Measurements from ENCODE around the gene CEP170B. TPM values are rescaled to one million over a fixed set of nuclear protein-coding genes. Genes with fewer than 3 reads are reported as not detected.

Gene CEP170B
- total and polyA plus RNA-seq, 2 of the 8 experiments (the other 6 are each of a cell fraction or from before 2014, with no cell fraction given): 9.1 to 33.8 TPM

DNA sequence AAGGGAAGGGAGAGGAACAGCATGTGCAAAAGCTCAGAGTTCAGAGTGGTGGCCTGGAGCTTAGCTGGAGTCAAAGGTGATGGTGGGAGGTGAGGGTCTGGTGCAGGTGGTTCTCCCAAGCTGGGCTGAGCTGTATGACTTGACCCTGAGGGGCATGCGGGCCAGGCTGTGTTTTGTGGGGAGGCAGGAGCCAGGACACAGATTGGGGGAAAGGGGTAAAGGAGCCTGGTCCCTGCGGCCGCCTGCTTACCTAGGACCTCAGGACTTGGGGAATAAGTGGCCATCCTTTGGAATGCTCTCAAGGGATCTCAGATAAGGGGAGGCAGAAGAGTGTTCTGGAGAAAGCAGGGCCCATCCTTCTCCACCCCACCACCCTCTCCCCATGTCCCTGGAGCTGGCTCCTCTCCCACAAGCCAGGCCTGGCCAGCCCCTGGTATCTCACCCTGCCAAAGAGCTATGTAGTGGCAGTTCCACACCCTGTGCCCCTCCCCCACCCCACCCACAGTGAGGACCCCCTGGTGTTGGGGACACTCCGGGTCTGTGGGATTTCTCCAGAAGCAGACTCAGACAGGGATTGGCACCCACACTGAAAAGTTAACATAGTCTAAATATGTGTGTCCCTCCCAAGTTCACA is 19.9 kb upstream of the CEP170B start:
- no peaks in the 10 kb centered on the region for H3K79me2 ChIP-seq (ENCODE audit: control insufficient read depth in 1 of 2, insufficient read depth in 2 of 2, low read length in 2 of 2)
- no peak overlapping the region; the same call in 1 of the 2 replicates for H2AK5ac ChIP-seq (ENCODE audit: low read depth, low read length)
- no peak overlapping the region for H4K5ac ChIP-seq (ENCODE audit: insufficient read length, low read depth, low read length)
- ChIA-PET CTCF (ENCODE audit: partially characterized antibody) (interaction anchor here (0.7 to 5.9 kb wide), 11 partner anchors 8 to 441 kb away, joined by 3 to 40 read pairs (median 4); no protein-coding TSS in a partner anchor), POLR2A (ENCODE audit: partially characterized antibody) (interaction anchor here (0.6 to 8.8 kb wide), 12 partner anchors 8 to 963 kb away, joined by 3 to 82 read pairs (median 5); partner anchors contain the start of genes CEP170B and SIVA1)
- no peak overlapping the region for H3K4ac ChIP-seq (replicated peaks; ENCODE audit: insufficient read length, low read depth, low read length)
- no peaks in the 10 kb centered on the region for H3K36me3 ChIP-seq (ENCODE audit: control insufficient read depth in 2 of 4, insufficient read depth in 4 of 4, low read length in 3 of 4)
- TF ChIP-seq HDAC6 (IDR thresholded peaks at IDR 0.05; ENCODE audit: low read depth, low read length): no peak
- peak; percentile 67; the same call in 1 of the 2 replicates for TF ChIP-seq KDM1A (IDR thresholded peaks at IDR 0.05; ENCODE audit: borderline replicate concordance, low read length)
- TF ChIP-seq, protein P1, sequence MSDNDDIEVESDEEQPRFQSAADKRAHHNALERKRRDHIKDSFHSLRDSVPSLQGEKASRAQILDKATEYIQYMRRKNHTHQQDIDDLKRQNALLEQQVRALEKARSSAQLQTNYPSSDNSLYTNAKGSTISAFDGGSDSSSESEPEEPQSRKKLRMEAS (IDR thresholded peaks at IDR 0.05): peak; percentile 26; the same call in 1 of the 2 replicates
- TF ChIP-seq JUND (IDR thresholded peaks at IDR 0.05; ENCODE audit: low read length): no peak
- H3K18ac ChIP-seq (ENCODE audit: extremely low read depth, low read length): peak overlapping the region; percentile 56
- H2BK5ac ChIP-seq (ENCODE audit: low read depth, low read length): peak overlapping the region; percentile 47; the same call in 1 of the 2 replicates
- no peak overlapping the region for H3K56ac ChIP-seq (replicated peaks; ENCODE audit: insufficient read length, low read depth, low read length)
- H2BK120ac ChIP-seq (replicated peaks; ENCODE audit: low read depth, low read length): no peak overlapping the region
- H2BK12ac ChIP-seq (ENCODE audit: low read depth, low read length): peak overlapping the region; percentile 75; the same call in 1 of the 2 replicates
- H3K14ac ChIP-seq (ENCODE audit: insufficient read length): no peak overlapping the region
- H4K20me1 ChIP-seq (replicated peaks in 1 of 2; ENCODE audit: control insufficient read depth in 1 of 2, insufficient read depth in 2 of 2, low read length in 2 of 2): no peaks in the 10 kb centered on the region
- H3K4me2 ChIP-seq (ENCODE audit: insufficient read depth in 1 of 2, low read depth in 2 of 2, low read length in 2 of 2): peak overlapping the region in 1 of 2 experiments; percentile 96; a peak in 1 of 4 replicates
- H3K9me3 ChIP-seq (ENCODE audit: insufficient read depth in 2 of 2, low read depth in 1 of 2, low read length in 1 of 2): no peaks in the 10 kb centered on the region; a peak in 1 of 4 replicates
- no peak overlapping the region for H3K4me3 ChIP-seq (ENCODE audit: extremely low read depth in 1 of 4, insufficient read depth in 2 of 4, low read depth in 3 of 4, low read length in 4 of 4)
- WGBS, 2 experiments (ENCODE audit: extremely low coverage in 1 of 2, insufficient coverage in 1 of 2, insufficient read length in 1 of 2, insufficient replicate concordance in 2 of 2, low coverage in 1 of 2, low lambda C conversion rate in 2 of 2, missing lambda C conversion rate in 1 of 2): 90% methylated on average over 4 of the region's 4 CpGs; no CpG with 5 or more reads in 1 of the 2 experiments
- no peak overlapping the region for H3K23ac ChIP-seq (ENCODE audit: insufficient read length)
- H3K79me1 ChIP-seq (ENCODE audit: low read depth, low read length): no peaks in the 10 kb centered on the region
- no peak overlapping the region for H3K9ac ChIP-seq (replicated peaks in 1 of 4; ENCODE audit: extremely low read depth in 1 of 4, low read depth in 3 of 4, low read length in 3 of 4)
- H4K91ac ChIP-seq (replicated peaks; ENCODE audit: insufficient read length, low read length): peak overlapping the region; percentile 5
- peaks cover 14% of the 10 kb centered on the region; the same call in 1 of the 2 replicates for H3K23me2 ChIP-seq (ENCODE audit: low read depth, low read length)
- H2BK20ac ChIP-seq (ENCODE audit: low read length): peak overlapping the region; percentile 90; the same call in 1 of the 2 replicates
- no peak for DNase-seq (ENCODE audit: low read depth in 1 of 2, low spot score in 2 of 2)
- peaks cover 0 to 18% (median 5%) of the 10 kb centered on the region in 4 experiments; a peak in 5 of 7 replicates for H3K27me3 ChIP-seq (replicated peaks in 1 of 4; ENCODE audit: control insufficient read depth in 3 of 4, extremely low read depth in 1 of 4, insufficient read depth in 3 of 4, low read length in 3 of 4)
- H4K8ac ChIP-seq (ENCODE audit: extremely low read depth, insufficient read depth, low read length): no peak overlapping the region
- H2BK15ac ChIP-seq (ENCODE audit: low read length): peak overlapping the region; percentile 95; the same call in 1 of the 2 replicates
- H3K27ac ChIP-seq (ENCODE audit: low read depth, low read length): no peak overlapping the region
- FAIRE-seq: no peak
- H3K4me1 ChIP-seq (replicated peaks in 1 of 4; ENCODE audit: control insufficient read depth in 3 of 4, insufficient read depth in 4 of 4, low read length in 3 of 4): peaks cover 0 to 18% (median 14%) of the 10 kb centered on the region in 4 experiments; a peak in 6 of 7 replicates
- no peak overlapping the region for H2AFZ ChIP-seq (ENCODE audit: low read length)

Data from H1 (cell line).